ENCODE data around the gene NEDD4L. TPM values are rescaled to one million over a fixed set of nuclear protein-coding genes. Genes with fewer than 3 reads are reported as not detected.

The NEDD4L gene
- total RNA-seq, 2 donors from 2014 or later = 149 to 212 TPM

DNA sequence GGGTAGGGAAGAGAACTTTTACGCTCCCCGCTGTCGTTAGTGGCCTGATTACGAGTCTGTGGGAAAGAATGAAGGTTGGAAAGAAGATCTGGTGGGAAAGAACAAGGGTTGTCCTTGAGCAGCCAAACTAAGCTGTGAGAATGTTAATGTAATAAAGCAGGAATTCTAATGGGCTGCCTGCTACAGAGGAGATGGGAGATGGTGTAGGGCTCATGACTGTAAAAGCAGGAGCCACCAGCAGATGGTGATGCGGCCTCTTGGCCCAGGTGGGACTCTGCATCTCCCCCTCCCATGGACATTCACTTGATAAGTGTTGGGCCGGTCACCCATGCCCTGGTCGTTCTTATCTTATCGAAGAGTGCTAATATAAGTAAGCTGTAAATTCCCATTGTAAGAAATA lies 150.0 kb downstream of the NEDD4L start:
- peak; percentile 23 for DNase-seq
- H3K9me3 ChIP-seq = no peaks in the 10 kb centered on the region
- H3K27ac ChIP-seq = no peak overlapping the region
- no peak overlapping the region for H3K9ac ChIP-seq (ENCODE audit: low read depth in 2 of 2, low read length in 2 of 2)
- H3K4me1 ChIP-seq = no peaks in the 10 kb centered on the region
- H3K36me3 ChIP-seq = no peaks in the 10 kb centered on the region
- H3K27me3 ChIP-seq = no peaks in the 10 kb centered on the region
- TF ChIP-seq, protein P1, sequence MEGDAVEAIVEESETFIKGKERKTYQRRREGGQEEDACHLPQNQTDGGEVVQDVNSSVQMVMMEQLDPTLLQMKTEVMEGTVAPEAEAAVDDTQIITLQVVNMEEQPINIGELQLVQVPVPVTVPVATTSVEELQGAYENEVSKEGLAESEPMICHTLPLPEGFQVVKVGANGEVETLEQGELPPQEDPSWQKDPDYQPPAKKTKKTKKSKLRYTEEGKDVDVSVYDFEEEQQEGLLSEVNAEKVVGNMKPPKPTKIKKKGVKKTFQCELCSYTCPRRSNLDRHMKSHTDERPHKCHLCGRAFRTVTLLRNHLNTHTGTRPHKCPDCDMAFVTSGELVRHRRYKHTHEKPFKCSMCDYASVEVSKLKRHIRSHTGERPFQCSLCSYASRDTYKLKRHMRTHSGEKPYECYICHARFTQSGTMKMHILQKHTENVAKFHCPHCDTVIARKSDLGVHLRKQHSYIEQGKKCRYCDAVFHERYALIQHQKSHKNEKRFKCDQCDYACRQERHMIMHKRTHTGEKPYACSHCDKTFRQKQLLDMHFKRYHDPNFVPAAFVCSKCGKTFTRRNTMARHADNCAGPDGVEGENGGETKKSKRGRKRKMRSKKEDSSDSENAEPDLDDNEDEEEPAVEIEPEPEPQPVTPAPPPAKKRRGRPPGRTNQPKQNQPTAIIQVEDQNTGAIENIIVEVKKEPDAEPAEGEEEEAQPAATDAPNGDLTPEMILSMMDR (IDR thresholded peaks at IDR 0.05) = no peak
- no peak overlapping the region for H3K4me3 ChIP-seq
- intact Hi-C loops (cut with DNase I) = loop anchor here (5.0 kb wide), 1 partner anchor 128 kb away; no protein-coding TSS in a partner anchor

DNA sequence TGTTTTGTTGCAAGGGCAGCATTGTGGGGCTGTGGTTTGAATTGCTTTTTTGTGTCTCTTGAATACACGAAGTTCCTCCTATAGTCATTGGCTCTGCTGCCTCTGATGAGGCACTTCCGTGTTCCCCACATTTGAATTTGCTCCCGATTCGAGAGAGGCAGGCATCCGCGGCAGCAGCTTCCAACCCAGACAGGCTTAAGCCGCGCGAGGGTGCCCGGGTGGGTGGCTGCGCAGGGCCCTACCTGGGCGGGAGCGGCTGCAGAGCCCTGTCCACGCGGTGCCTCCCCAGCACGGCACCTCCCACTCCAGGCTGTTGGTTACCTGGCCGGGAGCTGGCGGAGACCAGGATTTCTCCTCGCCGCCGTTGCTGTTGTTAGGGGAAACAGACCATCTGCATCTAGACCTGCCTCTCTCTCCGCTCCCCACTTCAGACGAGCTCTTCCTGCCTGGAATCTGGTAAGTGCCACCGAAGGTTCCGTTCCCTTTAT lies 151.3 kb downstream of the NEDD4L start:
- H3K27me3 ChIP-seq = no peaks in the 10 kb centered on the region
- peak; percentile 71 for DNase-seq
- H3K4me3 ChIP-seq = peak overlapping the region; percentile 11
- H3K9ac ChIP-seq (ENCODE audit: low read depth in 2 of 2, low read length in 2 of 2) = peak overlapping the region; percentile 20 to 61
- H3K27ac ChIP-seq = no peak overlapping the region
- TF ChIP-seq, protein P1 (IDR thresholded peaks at IDR 0.05) = no peak
- no peaks in the 10 kb centered on the region for H3K9me3 ChIP-seq
- intact Hi-C loops (cut with DNase I) = no loop called here
- H3K4me1 ChIP-seq = no peaks in the 10 kb centered on the region
- H3K36me3 ChIP-seq = no peaks in the 10 kb centered on the region

DNA sequence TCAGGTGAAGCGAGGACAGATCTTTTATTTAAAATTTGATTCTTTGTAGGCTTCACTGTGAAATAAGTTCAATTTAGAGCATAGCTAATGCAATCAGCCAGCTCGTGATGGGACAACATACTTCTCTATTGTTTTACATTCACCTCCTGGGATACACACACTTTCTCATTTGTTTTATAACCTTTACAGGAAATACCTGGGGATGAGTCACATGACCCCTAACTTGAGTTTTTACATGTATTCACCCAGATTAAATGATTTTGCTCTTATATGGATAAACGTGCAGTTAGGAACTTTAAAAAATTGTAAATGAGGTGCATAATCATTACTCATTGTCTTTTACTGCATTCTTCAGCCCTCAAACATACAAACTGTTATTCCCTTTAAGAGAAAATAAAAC lies 152.1 kb downstream of the NEDD4L start:
- peak overlapping the region; percentile 52 for H3K27ac ChIP-seq
- no peaks in the 10 kb centered on the region for H3K36me3 ChIP-seq
- no peaks in the 10 kb centered on the region for H3K9me3 ChIP-seq
- H3K9ac ChIP-seq (ENCODE audit: low read depth in 2 of 2, low read length in 2 of 2) = peak overlapping the region in 1 of 2 donors; percentile 61
- DNase-seq = peak; percentile 16
- intact Hi-C loops (cut with DNase I) = no loop called here
- H3K4me1 ChIP-seq = no peaks in the 10 kb centered on the region
- no peaks in the 10 kb centered on the region for H3K27me3 ChIP-seq
- TF ChIP-seq, protein P1 (IDR thresholded peaks at IDR 0.05) = no peak
- H3K4me3 ChIP-seq = no peak overlapping the region

DNA sequence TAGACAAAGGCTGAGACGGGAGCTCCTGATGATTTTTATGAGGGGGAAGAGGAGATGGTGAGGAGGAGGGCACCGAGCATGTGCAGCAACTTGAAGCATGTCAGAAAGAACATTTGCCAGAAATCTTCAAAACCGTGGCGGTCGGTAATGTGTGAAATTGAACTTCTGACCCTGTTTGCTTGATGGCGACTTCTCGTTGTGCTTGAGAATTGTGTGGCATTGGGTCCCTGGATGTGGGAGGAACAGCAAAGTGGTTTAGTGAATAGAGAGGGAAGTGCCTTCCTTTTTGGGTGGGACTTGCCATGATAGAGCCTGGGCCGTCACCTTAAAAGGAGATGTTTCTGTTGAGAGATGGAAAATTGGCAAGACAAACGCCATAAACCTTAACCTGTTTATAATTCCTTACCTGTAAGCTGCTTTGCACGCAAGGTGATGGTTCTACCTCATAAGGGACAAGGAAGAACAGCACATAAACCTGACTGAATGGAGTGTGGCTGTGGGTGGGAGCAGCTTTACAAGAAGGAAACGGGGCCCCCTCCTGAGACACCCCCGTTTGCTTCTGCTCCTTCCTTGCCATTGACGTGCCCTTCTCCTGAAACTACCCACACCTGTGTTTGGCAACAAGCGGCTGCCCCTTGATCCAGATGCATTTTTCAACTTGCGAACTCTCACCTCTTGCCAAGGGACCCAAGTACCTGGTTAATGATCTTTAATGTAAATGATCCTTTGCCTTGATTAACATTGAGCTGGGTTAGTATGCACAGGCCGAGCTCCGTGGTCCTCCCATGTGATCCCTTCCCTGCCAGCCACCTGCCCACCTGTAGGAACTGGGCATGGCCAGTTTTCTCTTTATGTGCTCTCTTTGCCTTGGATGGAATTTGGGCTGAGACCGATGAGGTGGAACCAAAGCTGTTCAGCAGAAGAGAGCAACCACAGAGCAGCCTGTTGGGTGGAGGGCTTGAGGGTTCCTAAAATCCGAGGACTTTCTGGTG lies 153.2 kb downstream of the NEDD4L start:
- Histone ChIP-seq H3K27ac (peak overlapping the region; percentile 52), H3K27me3 (no peaks in the 10 kb centered on the region), H3K36me3 (no peaks in the 10 kb centered on the region), H3K9me3 (no peaks in the 10 kb centered on the region), H3K4me1 (no peaks in the 10 kb centered on the region), H3K9ac (ENCODE audit: low read depth in 2 of 2, low read length in 2 of 2) (peak overlapping the region in 1 of 2 donors; percentile 61), H3K4me3 (no peak overlapping the region)
- DNase-seq = peak; percentile 59
- intact Hi-C loops (cut with DNase I) = no loop called here
- TF ChIP-seq, protein P1 (IDR thresholded peaks at IDR 0.05) = no peak

GRCh38 chr18:58201268-58201667 lies 157.2 kb downstream of the NEDD4L start:
- no peaks in the 10 kb centered on the region for H3K4me1 ChIP-seq
- TF ChIP-seq, protein P1 (IDR thresholded peaks at IDR 0.05) = no peak
- H3K9ac ChIP-seq (ENCODE audit: low read depth in 2 of 2, low read length in 2 of 2) = peak overlapping the region in 1 of 2 donors; percentile 12
- no peaks in the 10 kb centered on the region for H3K36me3 ChIP-seq
- intact Hi-C loops (cut with DNase I) = no loop called here
- no peaks in the 10 kb centered on the region for H3K27me3 ChIP-seq
- peak; percentile 7 for DNase-seq
- no peak overlapping the region for H3K4me3 ChIP-seq
- no peak overlapping the region for H3K27ac ChIP-seq
- no peaks in the 10 kb centered on the region for H3K9me3 ChIP-seq

Measured in colonic mucosa (tissue), 4 donors.